GM21737 (cell line): ENCODE results near the gene GORASP1.
"Not testable (repeated sequence)": the region's sequence is repeated elsewhere in the genome, so short reads cannot be mapped to it uniquely, and the experiment has no call there.

ENCODE experiments used
- ATAC-seq: cut with Tn5 transposase; IDR thresholded peaks from one replicate; pipeline ENCODE4 v1.9.1; 2021; ENCODE audit warnings: mild to moderate bottlenecking, moderate library complexity; ENCODE audit not compliant: unreplicated experiment

GORASP1 gene

GRCh38 chr3:39075910-39076309 lies 31.5 kb downstream of the GORASP1 start:
- no peak for ATAC-seq

GRCh38 chr3:39068556-39068955 lies 38.9 kb downstream of the GORASP1 start:
- ATAC-seq = no peak

GRCh38 chr3:39067286-39067685 lies 40.1 kb downstream of the GORASP1 start:
- no peak for ATAC-seq

- peak; percentile 87 for ATAC-seq
Measured at GRCh38 chr3:39065197-39065596, 42.2 kb downstream of the GORASP1 start.

GRCh38 chr3:39064646-39065045 lies 42.8 kb downstream of the GORASP1 start:
- no peak for ATAC-seq

- ATAC-seq = no peak
Measured at GRCh38 chr3:39063143-39063542, 44.3 kb downstream of the GORASP1 start.

- no peak for ATAC-seq
Measured at GRCh38 chr3:39062180-39062579, 45.2 kb downstream of the GORASP1 start.

GRCh38 chr3:39061228-39061627 lies 46.2 kb downstream of the GORASP1 start:
- ATAC-seq = not testable (repeated sequence)

- no peak for ATAC-seq
Measured at GRCh38 chr3:39056151-39056550, 51.3 kb downstream of the GORASP1 start.

GRCh38 chr3:39053696-39054095 lies 53.7 kb downstream of the GORASP1 start:
- no peak for ATAC-seq

- ATAC-seq = no peak
Measured at GRCh38 chr3:39052583-39052982, 54.8 kb downstream of the GORASP1 start.

- ATAC-seq = peak; percentile 98
Measured at GRCh38 chr3:39051649-39052561, 55.5 kb downstream of the GORASP1 start, which contains the start of the genes SCN11A and WDR48. SCN11A (minus strand) TSS chr3:39051944; CDS start chr3:38950362, 101,582 bp downstream. WDR48 (plus strand) TSS chr3:39052016; CDS start chr3:39052026, 10 bp downstream.

- ATAC-seq = no peak
Measured at GRCh38 chr3:39050029-39050428, 57.4 kb downstream of the GORASP1 start.
